OCI-M2 (cell line): ENCODE results near the gene GRPR.
"Not testable (repeated sequence)": the region's sequence is repeated elsewhere in the genome, so short reads cannot be mapped to it uniquely, and the experiment has no call there.

Experiments used
- DNase-seq: peaks from one replicate; lab custom pipeline; 2025; ENCODE audit not compliant: unreplicated experiment; lab: John Stamatoyannopoulos, UW

Gene GRPR

DNA sequence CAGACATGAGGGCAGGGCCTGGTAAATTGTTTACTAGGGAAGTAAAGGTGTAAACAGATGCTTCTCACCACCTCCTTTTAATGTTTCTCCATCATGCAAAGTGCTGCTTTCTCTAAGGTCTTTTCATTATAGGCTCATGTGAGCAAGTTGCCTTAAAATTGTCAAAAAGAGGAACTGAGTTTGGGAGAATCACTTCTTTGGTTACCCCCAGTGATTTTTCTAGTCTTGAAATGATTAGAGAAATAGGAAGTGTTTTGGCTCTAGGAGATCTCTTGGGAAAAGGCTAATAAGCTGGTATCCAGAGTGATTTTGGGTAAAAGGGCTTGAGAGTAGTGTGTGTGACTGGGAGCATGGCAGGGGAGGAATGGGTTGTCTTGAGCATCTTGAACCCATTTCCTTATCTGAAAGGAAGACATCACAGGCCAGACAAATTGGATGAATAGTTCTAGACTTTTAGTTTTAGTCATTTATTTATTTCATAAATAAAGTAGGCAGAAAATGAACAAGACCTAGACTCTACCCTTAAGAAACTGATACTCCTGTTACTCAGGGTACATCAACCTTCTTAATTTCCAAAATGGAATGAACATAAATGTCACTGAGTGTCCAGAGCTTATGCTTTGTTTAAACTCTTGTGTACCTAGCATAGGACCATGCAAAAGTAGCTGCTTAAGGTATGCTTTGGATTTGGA is 14.2 kb downstream of the GRPR start:
- DNase-seq = no peak

DNA sequence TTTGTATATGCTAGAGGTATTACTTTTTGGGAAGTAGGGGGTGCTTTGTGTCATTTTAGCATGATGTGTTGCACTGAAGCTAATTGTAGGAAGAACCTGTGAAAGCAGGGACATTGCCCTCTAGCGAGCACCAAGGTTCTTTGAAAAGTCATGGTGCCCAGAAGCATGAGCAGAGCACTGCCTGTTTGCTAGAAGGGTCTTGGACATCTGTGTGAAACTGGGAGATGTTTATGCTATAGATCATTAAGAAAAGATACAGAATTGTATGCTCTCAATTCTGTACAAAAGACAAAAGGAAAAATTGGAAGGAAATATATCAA is 14.7 kb downstream of the GRPR start:
- DNase-seq = no peak

DNA sequence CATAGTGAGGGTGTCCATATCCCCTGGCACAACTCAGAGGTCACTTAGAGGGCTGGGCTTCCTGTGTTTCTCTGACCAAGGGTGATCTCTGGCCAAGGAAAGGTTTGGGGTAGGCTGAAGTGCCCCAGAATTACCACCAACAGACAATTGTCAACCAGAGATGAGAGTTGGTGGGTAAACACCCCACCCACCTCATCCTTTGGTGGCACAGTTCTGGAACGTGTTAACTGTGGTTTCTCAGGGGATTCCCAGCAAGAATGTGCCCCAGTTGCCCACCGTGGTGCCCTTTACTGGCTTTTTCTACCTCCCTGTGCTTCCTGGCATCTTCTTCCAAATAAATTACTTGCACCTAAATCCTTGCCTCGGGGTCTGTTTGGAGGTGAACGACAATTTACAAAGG is 17.1 kb downstream of the GRPR start:
- no peak for DNase-seq

DNA sequence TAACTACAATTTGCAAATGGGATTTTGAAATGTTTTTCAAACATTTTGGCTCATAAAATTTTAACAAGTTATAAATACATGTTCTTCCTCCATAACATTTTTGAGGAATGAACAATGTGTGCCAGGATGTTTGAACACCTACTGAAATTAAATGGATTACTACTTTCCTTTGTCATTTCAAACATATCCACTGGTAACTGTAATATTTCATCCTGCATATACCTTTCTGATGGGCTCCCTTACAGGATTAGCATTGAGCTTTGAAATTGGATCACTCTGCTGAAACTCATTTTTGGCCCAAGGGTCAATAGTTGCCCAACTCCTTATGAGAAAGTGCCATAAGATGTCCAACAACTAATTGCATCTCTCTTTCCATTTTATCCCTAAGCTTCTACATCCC is 17.6 kb downstream of the GRPR start:
- no peak for DNase-seq

GRCh38 chrX:16141422-16142245 is 18.3 kb downstream of the GRPR start:
- DNase-seq = no peak

DNA sequence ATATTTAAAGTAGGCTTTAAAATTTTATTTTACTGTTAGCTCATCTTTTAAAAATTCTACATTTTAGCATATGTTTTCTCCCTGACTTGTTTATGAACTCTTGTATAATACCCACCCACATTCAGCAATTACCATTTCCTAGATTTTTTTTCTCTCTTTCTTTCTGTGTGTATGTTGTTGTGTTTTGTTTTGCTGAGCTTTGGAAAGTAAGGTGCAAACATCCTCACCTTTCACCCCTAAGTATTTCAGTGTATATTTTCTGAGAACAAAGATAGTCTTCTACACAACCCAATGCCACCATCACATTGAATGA is 18.8 kb downstream of the GRPR start:
- no peak for DNase-seq

DNA sequence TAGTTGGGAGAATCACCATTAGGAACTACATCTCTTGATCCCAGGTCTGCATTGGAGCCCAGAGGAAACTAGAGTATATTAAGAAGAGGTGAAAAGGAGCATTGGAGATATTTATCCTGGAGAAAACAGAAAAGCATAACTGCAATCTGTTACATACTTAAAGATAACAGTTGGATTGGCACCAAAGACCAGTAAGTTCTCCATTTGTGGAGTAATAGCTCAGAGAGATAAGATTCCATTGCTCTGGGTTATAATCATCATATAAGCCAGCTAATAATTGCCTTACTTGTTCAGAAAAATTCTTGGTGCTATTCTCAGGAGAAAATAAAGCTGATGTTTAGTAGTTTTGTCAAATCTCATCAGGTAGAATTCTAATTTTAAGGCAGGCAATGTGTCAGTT is 20.6 kb downstream of the GRPR start:
- no peak for DNase-seq

GRCh38 chrX:16144420-16144819 is 21.1 kb downstream of the GRPR start:
- DNase-seq = no peak

DNA sequence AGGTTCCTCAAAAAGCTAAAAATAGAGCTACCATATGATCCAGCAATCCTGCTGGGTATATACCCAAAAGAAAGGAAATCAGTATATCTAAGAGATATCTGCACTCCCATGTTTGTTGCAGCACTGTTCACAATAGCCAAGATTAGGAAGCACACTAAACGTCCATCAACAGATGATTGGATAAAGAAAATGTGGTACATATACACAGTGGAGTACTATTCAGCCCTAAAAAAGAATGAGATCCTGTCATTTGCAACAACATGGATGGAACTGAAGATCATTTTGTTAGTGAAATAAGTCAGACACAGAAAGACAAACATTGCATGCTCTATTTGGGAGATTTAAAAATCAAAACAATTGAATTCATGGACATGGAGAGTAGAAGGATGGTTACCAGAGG is 21.7 kb downstream of the GRPR start:
- DNase-seq = not testable (repeated sequence)

- DNase-seq = no peak
Measured at GRCh38 chrX:16145656-16146055, 22.3 kb downstream of the GRPR start.

- DNase-seq = no peak
Measured at GRCh38 chrX:16148896-16149295, 25.5 kb downstream of the GRPR start.

DNA sequence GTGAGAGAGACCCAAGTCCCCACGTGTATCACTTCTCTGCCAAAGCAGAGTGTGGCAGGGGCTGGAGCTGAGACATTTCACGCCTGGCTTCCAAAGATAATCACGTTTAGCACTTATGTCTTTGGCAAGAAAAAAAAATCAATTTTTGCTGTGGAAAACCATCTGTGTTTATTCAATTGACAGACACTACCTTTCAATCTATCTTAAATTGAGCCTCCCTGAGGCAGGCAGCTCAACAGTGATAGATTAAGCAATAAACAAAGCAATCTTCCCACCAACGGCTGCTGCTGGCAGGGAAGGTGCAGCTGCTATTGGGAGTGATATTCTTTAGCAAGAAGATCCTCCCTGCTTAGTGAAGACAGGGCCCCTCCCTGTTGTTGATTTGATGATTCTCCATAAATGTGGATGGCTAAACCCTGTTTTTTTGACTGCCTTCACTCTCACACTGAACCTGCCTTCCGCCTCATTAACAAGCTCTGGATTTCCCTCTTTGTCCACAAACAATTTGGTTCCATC is 32.3 kb downstream of the GRPR start:
- DNase-seq = no peak

- DNase-seq = no peak
Measured at GRCh38 chrX:16156692-16157331, 33.4 kb downstream of the GRPR start.

GRCh38 chrX:16160729-16161128 is 37.4 kb downstream of the GRPR start:
- no peak for DNase-seq

DNA sequence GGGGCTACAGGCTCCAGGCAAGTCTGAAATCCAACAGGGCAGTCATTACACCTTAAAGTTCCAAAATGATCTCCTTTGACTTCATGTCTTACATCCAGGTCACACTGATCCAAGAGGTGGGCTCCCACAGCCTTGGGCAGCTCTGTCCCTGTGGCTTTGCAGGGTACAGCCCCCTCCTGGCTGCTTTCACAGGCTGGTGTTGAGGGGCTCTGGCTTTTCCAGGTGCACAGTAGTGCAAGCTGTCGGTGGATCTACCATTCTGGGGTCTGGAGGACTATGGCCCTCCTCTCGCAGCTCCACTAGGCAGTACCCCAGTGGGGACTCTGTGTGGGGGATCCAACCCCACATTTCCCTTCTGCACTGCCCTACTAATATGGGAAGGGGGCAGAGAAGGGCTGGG is 37.8 kb downstream of the GRPR start:
- DNase-seq = not testable (repeated sequence)

GRCh38 chrX:16162391-16162790 is 39.0 kb downstream of the GRPR start:
- DNase-seq = no peak

- DNase-seq = no peak
Measured at GRCh38 chrX:16164748-16165147, 41.4 kb downstream of the GRPR start.

GRCh38 chrX:16167181-16167580 is 43.8 kb downstream of the GRPR start, which contains the start of gene MAGEB17:
Gene MAGEB17 (plus strand): TSS chrX:16167481. CDS start chrX:16170383, 2,902 bp downstream.
- no peak for DNase-seq

DNA sequence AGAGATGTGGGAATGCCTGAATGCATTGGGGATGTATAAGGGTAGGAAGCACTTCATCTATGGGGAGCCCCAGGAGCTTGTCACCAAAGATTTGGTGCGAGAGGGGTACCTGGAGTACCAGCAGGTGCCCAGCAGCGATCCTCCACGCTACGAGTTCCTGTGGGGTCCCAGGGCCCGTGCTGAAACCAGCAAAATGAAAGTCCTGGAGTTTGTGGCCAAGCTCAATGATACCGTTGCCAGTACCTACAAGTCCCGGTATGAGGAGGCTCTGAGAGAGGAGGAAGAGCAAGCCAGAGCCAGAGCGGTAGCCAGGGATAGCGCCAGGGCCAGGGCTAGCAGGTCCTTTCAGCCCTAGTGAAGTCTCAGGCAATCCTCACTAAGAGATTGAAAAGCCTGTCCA is 47.7 kb downstream of the GRPR start:
- DNase-seq = no peak

GRCh38 chrX:16171944-16172343 is 48.6 kb downstream of the GRPR start:
- DNase-seq = no peak

- DNase-seq = no peak
Measured at GRCh38 chrX:16172391-16172790, 49.0 kb downstream of the GRPR start.
